Measurements from ENCODE around the gene PTPRD. TPM values are rescaled to one million over a fixed set of nuclear protein-coding genes. Genes with fewer than 3 reads are reported as not detected.

PTPRD gene
- total RNA-seq, 1 experiment from 2014 or later, result 0.02 TPM

GRCh38 chr9:8751406-8751930, 1861.3 kb downstream of the PTPRD start:
- TF ChIP-seq TCF7L2 (IDR thresholded peaks at IDR 0.05; ENCODE audit: borderline replicate concordance, extremely low read depth, insufficient read depth, insufficient read length), result no peak
- TF ChIP-seq ELF1 (IDR thresholded peaks at IDR 0.05; ENCODE audit: borderline replicate concordance, low read depth), result no peak
- TF ChIP-seq EGR1 (IDR thresholded peaks at IDR 0.05; ENCODE audit: low read depth), result no peak
- TF ChIP-seq ZNF274 (IDR thresholded peaks at IDR 0.05; ENCODE audit: low read depth, low read length), result no peak
- no peak for TF ChIP-seq YY1 (IDR thresholded peaks at IDR 0.05; ENCODE audit: extremely low read depth, insufficient replicate concordance, low read depth, low read length)
- no peak for TF ChIP-seq ZFX (IDR thresholded peaks at IDR 0.05)
- TF ChIP-seq, protein P1, sequence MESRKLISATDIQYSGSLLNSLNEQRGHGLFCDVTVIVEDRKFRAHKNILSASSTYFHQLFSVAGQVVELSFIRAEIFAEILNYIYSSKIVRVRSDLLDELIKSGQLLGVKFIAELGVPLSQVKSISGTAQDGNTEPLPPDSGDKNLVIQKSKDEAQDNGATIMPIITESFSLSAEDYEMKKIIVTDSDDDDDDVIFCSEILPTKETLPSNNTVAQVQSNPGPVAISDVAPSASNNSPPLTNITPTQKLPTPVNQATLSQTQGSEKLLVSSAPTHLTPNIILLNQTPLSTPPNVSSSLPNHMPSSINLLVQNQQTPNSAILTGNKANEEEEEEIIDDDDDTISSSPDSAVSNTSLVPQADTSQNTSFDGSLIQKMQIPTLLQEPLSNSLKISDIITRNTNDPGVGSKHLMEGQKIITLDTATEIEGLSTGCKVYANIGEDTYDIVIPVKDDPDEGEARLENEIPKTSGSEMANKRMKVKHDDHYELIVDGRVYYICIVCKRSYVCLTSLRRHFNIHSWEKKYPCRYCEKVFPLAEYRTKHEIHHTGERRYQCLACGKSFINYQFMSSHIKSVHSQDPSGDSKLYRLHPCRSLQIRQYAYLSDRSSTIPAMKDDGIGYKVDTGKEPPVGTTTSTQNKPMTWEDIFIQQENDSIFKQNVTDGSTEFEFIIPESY (IDR thresholded peaks at IDR 0.05; ENCODE audit: extremely low read depth, insufficient replicate concordance, low read length), result no peak
- TF ChIP-seq POLR2A (IDR thresholded peaks at IDR 0.05; ENCODE audit: borderline replicate concordance, extremely low read depth, insufficient read depth, insufficient read length), result no peak
- no peak for TF ChIP-seq REST (IDR thresholded peaks at IDR 0.05; ENCODE audit: low read depth)
- TF ChIP-seq FOSL1 (IDR thresholded peaks at IDR 0.05; ENCODE audit: low read depth), result no peak
- no peak for TF ChIP-seq SP1 (IDR thresholded peaks at IDR 0.05; ENCODE audit: low read depth)
- TF ChIP-seq JUND (IDR thresholded peaks at IDR 0.05), result no peak
- no peak for TF ChIP-seq ATF3 (IDR thresholded peaks at IDR 0.05)
- TF ChIP-seq, protein P2, sequence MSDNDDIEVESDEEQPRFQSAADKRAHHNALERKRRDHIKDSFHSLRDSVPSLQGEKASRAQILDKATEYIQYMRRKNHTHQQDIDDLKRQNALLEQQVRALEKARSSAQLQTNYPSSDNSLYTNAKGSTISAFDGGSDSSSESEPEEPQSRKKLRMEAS (IDR thresholded peaks at IDR 0.05), result no peak
- POLR2A ChIA-PET, result no interaction called here
- RAD21 ChIA-PET (ENCODE audit: low non-redundant PET in 1 of 2, low total read pairs in 2 of 2, uncharacterized antibody in 2 of 2, unreplicated experiment in 2 of 2), result no interaction called here
- intact Hi-C loops (cut with micrococcal nuclease), result no loop called here
- Histone ChIP-seq H3K9me2 (ENCODE audit: insufficient read depth) (no peaks in the 10 kb centered on the region), H3K36me3 (ENCODE audit: control insufficient read depth in 1 of 2, insufficient read depth in 2 of 2, low read length in 2 of 2) (no peaks in the 10 kb centered on the region), H3K9ac (ENCODE audit: low read length) (no peak overlapping the region), H3K4me2 (ENCODE audit: low read length) (no peak overlapping the region), H4K20me1 (ENCODE audit: insufficient read depth) (no peaks in the 10 kb centered on the region), H2AFZ (ENCODE audit: low read depth, low read length, poor library complexity, severe bottlenecking) (no peak overlapping the region), H3K9me3 (ENCODE audit: control insufficient read depth in 1 of 2, insufficient read depth in 1 of 2, low read depth in 1 of 2, low read length in 2 of 2) (peaks cover 0 to 15% of the 10 kb centered on the region in 2 experiments; a peak in 1 of 4 replicates), H3K4me3 (replicated peaks in 1 of 2; ENCODE audit: low read depth in 1 of 2, low read length in 2 of 2) (no peak overlapping the region), H3K27me3 (ENCODE audit: insufficient read depth, low read length) (no peaks in the 10 kb centered on the region), H3K27ac (ENCODE audit: low read depth, low read length) (no peak overlapping the region), H3K4me1 (ENCODE audit: control insufficient read depth in 1 of 2, insufficient read depth in 2 of 2, low read length in 2 of 2) (no peaks in the 10 kb centered on the region), H3K79me2 (ENCODE audit: insufficient read depth, low read length) (no peaks in the 10 kb centered on the region)
- no peak for DNase-seq (ENCODE audit: low read depth, low spot score)
- ATAC-seq, result no peak
- CTCF ChIA-PET, result no interaction called here
- BruUV-seq (replicated peaks), result no TSS peak
